Stimulated activated CD4-positive, alpha-beta T cell treated with anti-CD3 and anti-CD28 coated beads, Interleukin-1b, Interleukin-23, amount 100 ng/mL, for 1 hour (primary cell): ENCODE data around the gene LIMA1.

ENCODE experiments used
- DNase-seq, 2 donors: peaks; one replicate each; pipeline ENCODE4 v3.0.0-alpha.2; 2020; ENCODE audit warnings: low read depth in 2 of 2

Gene LIMA1

GRCh38 chr12:50217202-50217601, 66.1 kb downstream of the LIMA1 start:
- DNase-seq, result no peak

DNA sequence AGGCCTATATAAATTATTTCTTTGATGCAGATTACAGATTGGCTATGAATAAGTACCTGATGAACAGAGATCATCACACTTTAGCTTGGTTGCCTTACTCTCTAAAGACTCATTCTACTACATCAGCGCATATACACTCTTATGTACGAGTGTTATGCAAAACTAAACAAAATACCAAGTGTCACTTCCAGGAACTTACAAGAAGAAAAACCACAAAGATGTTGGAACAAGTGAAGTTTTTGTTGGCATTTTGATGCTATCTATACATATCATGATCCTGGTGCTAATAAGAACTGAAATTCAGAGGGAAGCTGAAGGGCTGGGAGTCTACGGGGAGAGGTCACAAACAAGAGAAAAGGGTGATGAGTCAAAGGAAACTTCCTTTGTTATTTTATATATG, 68.3 kb downstream of the LIMA1 start:
- DNase-seq, result no peak

DNA sequence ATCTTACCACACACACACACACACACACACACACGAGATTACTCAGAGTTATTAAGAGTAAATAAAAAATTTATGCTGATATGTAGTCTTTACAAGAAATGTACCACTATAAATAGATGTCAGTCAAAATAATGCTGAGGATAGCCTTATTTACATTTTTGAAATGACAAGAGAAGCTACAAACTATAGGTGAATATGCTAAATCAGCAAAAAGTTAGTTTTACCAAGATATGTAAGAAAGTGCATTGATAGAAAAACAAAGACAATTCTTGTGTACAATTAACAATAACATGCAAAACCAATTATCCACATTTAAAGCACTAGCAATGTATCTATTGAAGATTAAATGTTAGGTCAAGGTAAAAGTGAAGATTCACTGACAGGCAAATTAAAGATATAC, 69.3 kb downstream of the LIMA1 start:
- no peak for DNase-seq

DNA sequence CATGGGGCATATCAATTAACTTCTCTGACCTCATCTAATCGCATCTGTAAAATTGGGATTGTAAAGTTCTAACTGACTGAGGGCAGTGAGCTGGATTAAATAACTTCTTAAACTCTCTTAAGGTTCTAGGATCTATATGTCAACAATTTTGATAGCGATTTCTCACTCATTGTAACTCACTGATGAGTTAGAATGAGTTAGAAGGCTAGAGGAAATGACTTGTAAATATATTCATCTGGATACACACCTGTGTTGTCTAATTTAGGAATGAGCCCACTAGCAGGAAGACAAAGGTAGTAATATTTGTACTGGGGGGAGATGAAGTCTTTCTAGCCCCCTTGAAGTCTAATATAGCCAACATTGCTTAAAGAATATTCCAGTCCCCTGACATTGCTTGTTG, 69.9 kb downstream of the LIMA1 start:
- DNase-seq, result no peak

DNA sequence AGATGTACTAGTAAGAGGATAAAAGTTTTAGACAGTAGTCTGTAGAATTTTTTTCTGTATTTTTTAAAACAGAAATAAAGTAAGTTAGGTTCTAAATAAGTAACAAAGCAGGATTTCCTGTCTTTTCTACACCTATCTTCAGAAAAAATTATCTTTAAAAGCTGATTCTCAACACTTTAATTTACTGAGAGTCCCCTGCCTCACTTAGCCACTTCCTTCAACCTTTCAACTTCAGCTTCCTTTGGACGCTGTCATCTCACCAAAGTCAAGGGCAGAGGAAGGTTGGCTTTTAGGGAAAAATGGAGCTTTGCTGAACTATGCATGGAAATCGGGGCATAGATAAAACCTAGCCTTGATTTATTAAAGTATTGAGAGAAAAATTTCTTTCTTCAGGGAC, 71.3 kb downstream of the LIMA1 start:
- DNase-seq, result no peak

- DNase-seq, result no peak
These were observed 71.8 kb downstream of the LIMA1 start for GRCh38 chr12:50211392-50212070.

DNA sequence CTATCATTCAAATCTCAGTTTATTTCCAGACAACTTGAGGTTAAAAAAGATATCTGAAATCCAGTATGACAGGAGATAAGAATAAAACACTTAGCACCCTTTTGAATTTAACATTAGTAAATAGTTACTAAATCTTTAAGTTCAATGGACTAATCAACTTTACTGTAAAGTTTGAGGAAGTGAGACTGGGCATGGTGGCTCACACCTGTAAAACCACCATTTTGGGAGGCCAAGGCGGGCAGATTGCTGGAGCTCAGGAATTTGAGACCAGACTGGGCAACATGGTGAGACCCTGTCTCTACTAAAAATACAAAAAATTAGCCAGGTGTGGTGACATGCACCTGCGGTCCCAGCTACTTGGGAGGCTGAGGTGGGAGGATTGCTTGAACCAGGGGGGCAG, 75.9 kb downstream of the LIMA1 start:
- DNase-seq, result no peak

DNA sequence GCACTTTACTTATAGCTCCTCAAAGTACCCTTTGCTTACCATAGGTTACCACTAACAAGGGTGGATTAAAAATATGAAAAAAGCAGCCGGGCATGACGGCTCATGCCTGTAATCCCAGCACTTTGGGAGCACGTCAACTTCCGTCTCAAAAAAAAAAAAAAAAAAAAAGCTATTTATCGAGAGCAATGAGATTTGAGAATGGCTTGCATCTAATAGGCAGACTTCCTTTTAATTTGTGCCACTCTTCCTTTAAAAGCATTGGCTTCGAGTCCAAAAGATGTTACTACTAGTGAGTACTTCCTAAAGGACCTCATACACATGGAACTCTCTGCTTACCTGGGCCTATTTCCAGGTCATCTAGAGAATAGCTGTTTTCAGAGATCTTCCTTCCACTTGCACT, 77.7 kb downstream of the LIMA1 start:
- DNase-seq, result no peak

- no peak for DNase-seq
These were observed 79.6 kb downstream of the LIMA1 start for GRCh38 chr12:50203691-50204090.

- no peak for DNase-seq
These were observed 81.3 kb downstream of the LIMA1 start for GRCh38 chr12:50201987-50202521.

- no peak for DNase-seq
These were observed 82.6 kb downstream of the LIMA1 start for GRCh38 chr12:50200552-50201273.

GRCh38 chr12:50198829-50199228, 84.5 kb downstream of the LIMA1 start:
- DNase-seq, result no peak

- no peak for DNase-seq
These were observed 86.0 kb downstream of the LIMA1 start for GRCh38 chr12:50197297-50197727.

GRCh38 chr12:50196537-50196936, 86.8 kb downstream of the LIMA1 start:
- no peak for DNase-seq

- DNase-seq, result no peak
These were observed 87.5 kb downstream of the LIMA1 start for GRCh38 chr12:50195832-50196231.

GRCh38 chr12:50192908-50193307, 90.4 kb downstream of the LIMA1 start:
- no peak for DNase-seq

DNA sequence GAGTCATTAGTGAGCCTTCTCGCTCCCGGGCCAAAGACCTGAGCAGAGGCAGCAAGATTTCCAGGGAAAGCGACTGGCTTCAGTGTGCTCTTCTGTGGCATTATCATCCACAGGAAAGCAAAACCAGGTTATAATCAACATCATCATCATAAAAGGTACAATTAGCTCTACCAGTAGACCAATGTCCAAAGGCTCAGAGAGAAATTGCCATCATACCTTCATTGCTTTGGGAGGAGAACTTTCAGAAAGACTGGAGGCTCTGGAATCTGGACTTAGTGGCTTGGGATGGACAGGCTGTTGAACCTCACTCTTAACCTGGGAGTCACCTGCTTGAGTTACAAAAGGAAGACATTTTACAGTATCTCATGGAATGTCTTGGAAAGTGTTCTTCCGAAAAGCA, 91.1 kb downstream of the LIMA1 start:
- DNase-seq, result no peak

GRCh38 chr12:50190859-50191258, 92.5 kb downstream of the LIMA1 start:
- DNase-seq, result no peak

DNA sequence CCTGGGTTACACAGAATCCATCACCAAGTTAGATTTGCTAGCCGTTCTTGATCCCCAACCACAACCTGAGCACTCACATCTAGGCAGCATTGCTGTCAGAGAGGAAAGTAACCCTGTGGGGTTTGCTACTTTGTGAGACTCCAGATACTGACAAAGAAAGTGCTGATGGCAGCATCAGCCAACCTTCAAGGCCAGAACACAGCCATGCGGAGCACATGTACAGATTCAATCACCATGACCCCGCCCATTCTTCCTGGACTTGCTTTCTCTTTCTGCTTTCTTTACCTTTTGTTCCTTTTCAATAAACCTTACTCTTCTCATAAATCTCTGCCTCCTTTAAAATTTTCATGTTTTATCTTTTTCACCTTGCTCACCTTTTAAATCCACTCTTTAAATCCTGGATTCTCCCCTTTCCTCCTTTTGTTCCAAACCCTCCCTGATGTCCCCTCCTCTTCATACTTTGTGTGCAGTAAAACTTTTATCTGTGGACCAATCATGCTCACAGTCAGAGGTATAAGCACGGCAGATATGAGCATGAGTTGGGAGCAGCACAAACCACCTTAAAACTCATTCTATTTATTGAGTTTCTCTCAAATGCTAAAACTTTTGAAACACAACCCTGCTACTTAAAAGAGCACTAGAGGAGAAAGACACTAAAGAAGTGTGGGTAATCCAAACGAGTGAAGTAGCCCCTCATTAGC, 94.3 kb downstream of the LIMA1 start:
- no peak for DNase-seq

DNA sequence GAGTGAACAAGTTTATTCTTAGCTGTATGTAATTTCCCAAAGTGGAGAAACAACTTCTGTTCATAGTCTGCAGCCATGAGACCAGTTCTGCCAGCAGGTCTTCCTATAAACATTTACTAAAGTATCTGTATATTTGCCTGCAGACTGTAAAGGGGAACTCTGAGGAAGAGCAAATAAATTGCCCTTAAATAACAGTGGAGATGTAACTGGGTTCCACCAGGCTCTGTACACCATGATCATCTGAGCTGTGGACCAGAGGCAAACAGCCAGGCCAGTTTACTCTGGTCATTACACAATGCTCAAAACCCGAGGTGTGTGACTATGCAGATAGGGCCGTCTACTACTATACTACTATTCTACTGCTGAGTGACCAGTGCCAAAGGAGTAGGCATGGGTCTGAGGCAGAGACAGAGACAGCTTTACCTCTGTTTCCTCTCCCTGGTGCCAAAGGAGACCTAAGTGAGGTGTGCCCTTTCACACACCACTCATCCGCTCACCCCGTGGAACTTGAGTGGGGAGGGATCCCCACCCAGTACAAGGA, 95.0 kb downstream of the LIMA1 start:
- DNase-seq, result no peak

GRCh38 chr12:50187084-50187900, 96.0 kb downstream of the LIMA1 start:
- DNase-seq, result no peak

DNA sequence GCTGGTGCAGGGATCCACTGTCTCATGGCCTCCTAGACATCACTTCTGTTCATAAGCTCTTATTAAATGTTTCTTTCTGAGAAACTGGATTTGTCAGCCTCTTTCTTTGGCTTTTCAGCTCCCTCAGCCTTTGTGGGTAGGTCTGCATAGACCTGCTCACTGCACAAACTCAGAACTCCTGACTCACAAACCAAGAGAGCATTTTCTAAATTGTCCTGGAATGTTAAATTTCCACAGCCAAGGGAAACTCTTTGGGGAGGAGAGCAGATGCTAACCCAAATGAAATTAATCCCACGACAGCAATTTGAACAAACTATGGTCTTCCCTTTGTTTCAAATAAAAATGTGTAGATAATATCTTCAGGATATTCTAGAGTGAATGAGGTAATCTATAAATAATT, 96.6 kb downstream of the LIMA1 start:
- no peak for DNase-seq
